Neural crest cell (in vitro differentiated cells): ENCODE results near the gene CDC42EP1. TPM values are rescaled to one million over a fixed set of nuclear protein-coding genes. Genes with fewer than 3 reads are reported as not detected.

Source experiments
- DNase-seq: peaks from one replicate; pipeline ENCODE4 v3.0.0; 2021; ENCODE audit warnings: low read depth, mixed read lengths, low spot score
- H3K27ac Mint-ChIP-seq: one replicate; pipeline ENCODE4 v1.8.0; 2021; ENCODE audit warnings: mild to moderate bottlenecking, mixed read lengths; ENCODE audit not compliant: unreplicated experiment
- H3K27me3 Mint-ChIP-seq: 2 replicates; pipeline ENCODE4 v1.8.0; 2021; ENCODE audit warnings: low read depth, mild to moderate bottlenecking, mixed read lengths
- H3K36me3 Mint-ChIP-seq: 2 replicates; pipeline ENCODE4 v1.8.0; 2021; ENCODE audit warnings: low read depth, mild to moderate bottlenecking, mixed read lengths
- H3K4me1 Mint-ChIP-seq: 2 replicates; pipeline ENCODE4 v1.8.0; 2021; ENCODE audit warnings: mixed read lengths
- H3K4me3 Mint-ChIP-seq: one replicate; pipeline ENCODE4 v1.8.0; 2021; ENCODE audit warnings: mild to moderate bottlenecking, mixed read lengths
- H3K9me3 Mint-ChIP-seq: 2 replicates; pipeline ENCODE4 v1.8.0; 2021; ENCODE audit warnings: mixed read lengths
- CTCF ChIP-seq: fragments of 200-600 bp; sonication (generic); conservative IDR thresholded peaks from 2 replicates; pipeline ENCODE4 v1.5.0; 2021; ENCODE audit warnings: antibody characterized with exemption, mild to moderate bottlenecking
- total RNA-seq: library from RNA; stranded (reverse); gene quantifications from 2 replicates; pipeline ENCODE4 v1.2.1, GENCODE V29; 2021

The CDC42EP1 gene
- total RNA-seq, 1 donor from 2014 or later: 22.6 TPM

DNA sequence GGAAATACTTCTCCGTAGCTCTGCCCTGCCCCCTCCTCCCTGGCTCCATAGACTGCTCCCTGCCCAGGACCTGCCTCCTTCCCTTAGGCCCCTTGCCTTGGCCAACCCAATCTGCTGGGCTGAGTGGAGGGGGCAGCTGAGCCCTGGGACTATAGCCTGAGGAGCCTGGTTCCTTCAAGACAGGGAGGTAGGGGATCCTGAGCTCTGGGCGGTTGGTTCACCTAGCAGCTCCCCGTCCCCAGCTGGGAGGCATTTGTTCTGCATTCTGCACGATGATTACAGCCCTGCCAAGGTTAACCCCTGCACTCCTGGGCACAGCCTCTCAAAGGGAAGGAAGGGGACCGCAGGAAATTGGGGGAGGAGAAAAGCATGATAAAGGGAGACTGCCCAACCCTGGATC lies 3.6 kb upstream of the CDC42EP1 start:
- no peak for DNase-seq
- H3K4me1 Mint-ChIP-seq: peaks cover 35% of the 10 kb centered on the region
- H3K9me3 Mint-ChIP-seq: no peaks in the 10 kb centered on the region
- peak overlapping the region; percentile 33 for H3K4me3 Mint-ChIP-seq
- no peaks in the 10 kb centered on the region for H3K36me3 Mint-ChIP-seq
- H3K27me3 Mint-ChIP-seq: peaks cover 26% of the 10 kb centered on the region
- TF ChIP-seq CTCF: no peak
- no peak overlapping the region for H3K27ac Mint-ChIP-seq

- peaks cover 38% of the 10 kb centered on the region for H3K4me1 Mint-ChIP-seq
- H3K4me3 Mint-ChIP-seq: peak overlapping the region; percentile 33
- H3K9me3 Mint-ChIP-seq: no peaks in the 10 kb centered on the region
- H3K27ac Mint-ChIP-seq: no peak overlapping the region
- H3K36me3 Mint-ChIP-seq: no peaks in the 10 kb centered on the region
- DNase-seq: no peak
- peaks cover 34% of the 10 kb centered on the region for H3K27me3 Mint-ChIP-seq
- no peak for TF ChIP-seq CTCF
These were observed 2.8 kb upstream of the CDC42EP1 start for GRCh38 chr22:37557321-37558001.

- peaks cover 41% of the 10 kb centered on the region for H3K4me1 Mint-ChIP-seq
- DNase-seq: no peak
- no peak overlapping the region for H3K27ac Mint-ChIP-seq
- H3K4me3 Mint-ChIP-seq: peak overlapping the region; percentile 43
- H3K36me3 Mint-ChIP-seq: no peaks in the 10 kb centered on the region
- H3K9me3 Mint-ChIP-seq: no peaks in the 10 kb centered on the region
- H3K27me3 Mint-ChIP-seq: peaks cover 34% of the 10 kb centered on the region
- no peak for TF ChIP-seq CTCF
These were observed 1.5 kb upstream of the CDC42EP1 start for GRCh38 chr22:37558815-37559214.

DNA sequence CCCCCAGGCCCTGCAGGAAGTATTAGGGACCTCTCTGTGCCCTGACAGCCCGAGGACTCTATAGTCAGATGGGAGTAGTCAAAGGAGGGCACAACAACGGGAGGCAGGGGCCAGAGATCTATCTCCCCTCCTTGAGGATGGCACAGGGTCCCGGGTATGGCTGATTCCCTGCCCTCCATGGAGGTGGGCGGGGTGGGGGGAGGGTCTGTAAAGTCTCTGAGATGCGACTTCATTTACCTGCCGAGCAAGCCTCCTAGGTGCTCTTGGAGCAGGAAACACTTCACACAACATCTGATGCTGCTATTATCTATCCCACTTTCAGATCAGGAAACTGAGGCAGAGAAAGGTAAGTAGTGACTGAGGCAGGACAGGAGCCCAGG lies 769 bp upstream of the CDC42EP1 start:
- H3K9me3 Mint-ChIP-seq: no peaks in the 10 kb centered on the region
- no peaks in the 10 kb centered on the region for H3K36me3 Mint-ChIP-seq
- TF ChIP-seq CTCF: no peak
- peaks cover 43% of the 10 kb centered on the region for H3K4me1 Mint-ChIP-seq
- no peak overlapping the region for H3K27ac Mint-ChIP-seq
- no peak for DNase-seq
- peak overlapping the region; percentile 75 for H3K4me3 Mint-ChIP-seq
- H3K27me3 Mint-ChIP-seq: peaks cover 34% of the 10 kb centered on the region

DNA sequence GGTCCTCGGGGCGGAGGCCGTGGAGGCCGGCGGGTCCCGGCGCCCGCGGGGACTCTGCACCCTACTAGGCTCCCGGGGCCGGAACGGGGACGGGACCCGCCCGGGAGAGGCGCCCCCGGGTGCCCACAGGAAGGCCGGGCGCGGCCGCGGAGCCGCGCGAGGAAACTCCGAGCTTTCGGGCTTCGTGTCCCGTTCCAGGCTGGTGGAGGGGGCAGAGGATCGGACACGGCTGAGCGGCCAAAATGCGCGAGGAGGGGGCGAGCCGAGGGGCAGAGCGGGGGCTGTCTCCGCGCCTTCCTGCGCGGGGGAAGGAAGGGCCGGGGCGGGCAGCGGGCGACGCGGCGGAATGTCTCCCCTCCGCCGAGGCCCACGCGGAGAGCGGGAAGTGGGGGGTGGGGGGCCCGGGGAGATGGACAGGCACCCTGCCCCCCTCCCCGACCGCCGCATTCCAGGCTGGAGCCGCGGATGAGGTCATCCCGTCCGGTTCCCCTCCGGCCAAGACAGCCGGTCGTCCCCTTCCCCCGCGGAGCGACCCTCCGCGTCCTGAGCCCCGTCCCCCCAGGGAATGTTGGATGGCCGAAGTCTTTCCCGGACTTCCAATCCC lies 430 bp downstream of the CDC42EP1 start:
- H3K27me3 Mint-ChIP-seq: peaks cover 34% of the 10 kb centered on the region
- no peak for TF ChIP-seq CTCF
- peak overlapping the region; percentile 67 for H3K27ac Mint-ChIP-seq
- H3K9me3 Mint-ChIP-seq: no peaks in the 10 kb centered on the region
- no peaks in the 10 kb centered on the region for H3K36me3 Mint-ChIP-seq
- H3K4me1 Mint-ChIP-seq: peaks cover 43% of the 10 kb centered on the region
- DNase-seq: no peak
- H3K4me3 Mint-ChIP-seq: peak overlapping the region; percentile 93
